LHCN-M2 (cell line): ENCODE measurements around the gene NEDD4L. TPM values are rescaled to one million over a fixed set of nuclear protein-coding genes. Genes with fewer than 3 reads are reported as not detected.
A peak's percentile ranks its signal among the peaks of the same experiment; 100 is the strongest.

ENCODE experiments used
- DNase-seq: peaks from one replicate; pipeline ENCODE4 v3.0.0-alpha.2; 2012; ENCODE audit warnings: low read depth
- total RNA-seq: library from RNA; depleted of rRNA; stranded (reverse); fragments of >200 nt; gene quantifications from 2 replicates; pipeline ENCODE4 v1.2.3, GENCODE V29; 2014

Gene NEDD4L
- total RNA-seq, 1 experiment from 2014 or later: 19.1 TPM

DNA sequence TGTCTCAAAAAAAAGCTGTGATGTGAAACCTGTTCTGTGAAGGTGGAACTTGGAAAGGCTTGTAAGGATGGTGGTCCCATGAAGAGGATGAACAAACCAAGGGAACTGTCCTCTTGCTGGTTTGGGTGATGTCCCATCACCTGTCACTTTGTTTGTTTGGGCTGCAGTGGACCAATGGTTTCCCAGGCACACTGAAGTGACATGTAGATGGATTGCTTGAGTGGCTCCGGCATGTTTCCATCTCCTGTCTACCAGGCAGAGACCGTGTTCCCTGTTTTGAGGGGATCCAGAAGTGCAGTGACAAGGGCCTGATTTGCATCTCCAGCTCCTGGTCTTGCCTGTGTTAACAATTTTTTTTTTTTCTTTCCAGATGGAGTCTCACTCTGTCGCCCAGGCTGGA lies 8.9 kb downstream of the NEDD4L start:
- DNase-seq: no peak

DNA sequence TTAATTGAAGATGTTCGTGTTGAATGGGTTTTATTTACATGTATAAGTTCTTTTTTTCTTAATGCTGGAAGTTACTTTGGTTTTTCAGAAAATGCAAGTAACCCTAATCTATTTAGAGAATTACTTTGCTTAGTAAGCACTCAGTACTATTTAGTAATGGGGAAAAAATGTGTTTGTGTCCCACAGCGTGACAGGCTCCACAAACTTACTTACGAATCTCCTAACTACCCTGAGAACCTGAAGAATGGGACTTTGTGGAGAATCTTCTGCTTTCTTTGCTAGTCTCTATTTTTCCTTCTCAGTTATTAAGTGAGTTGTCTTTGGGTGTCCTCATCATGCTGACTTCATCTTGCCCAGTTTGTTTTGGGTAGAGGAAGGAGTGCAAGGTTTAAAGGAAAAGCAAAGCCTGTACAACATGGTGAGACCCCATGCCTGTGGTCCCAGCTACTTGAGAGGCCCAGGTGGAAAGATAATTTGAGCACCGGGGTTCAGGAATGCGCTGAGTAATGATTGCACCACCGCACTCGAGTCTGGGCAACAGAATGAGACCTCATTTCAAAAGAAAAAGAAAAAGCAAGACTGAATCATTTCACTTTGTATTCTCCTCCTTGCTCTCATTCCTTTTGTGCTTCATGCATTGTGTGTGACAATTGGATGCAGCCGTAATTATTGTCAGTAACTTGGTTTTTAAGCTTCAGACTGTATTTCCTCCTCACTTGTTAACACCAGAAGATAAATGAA lies 10.2 kb downstream of the NEDD4L start:
- DNase-seq: no peak

DNA sequence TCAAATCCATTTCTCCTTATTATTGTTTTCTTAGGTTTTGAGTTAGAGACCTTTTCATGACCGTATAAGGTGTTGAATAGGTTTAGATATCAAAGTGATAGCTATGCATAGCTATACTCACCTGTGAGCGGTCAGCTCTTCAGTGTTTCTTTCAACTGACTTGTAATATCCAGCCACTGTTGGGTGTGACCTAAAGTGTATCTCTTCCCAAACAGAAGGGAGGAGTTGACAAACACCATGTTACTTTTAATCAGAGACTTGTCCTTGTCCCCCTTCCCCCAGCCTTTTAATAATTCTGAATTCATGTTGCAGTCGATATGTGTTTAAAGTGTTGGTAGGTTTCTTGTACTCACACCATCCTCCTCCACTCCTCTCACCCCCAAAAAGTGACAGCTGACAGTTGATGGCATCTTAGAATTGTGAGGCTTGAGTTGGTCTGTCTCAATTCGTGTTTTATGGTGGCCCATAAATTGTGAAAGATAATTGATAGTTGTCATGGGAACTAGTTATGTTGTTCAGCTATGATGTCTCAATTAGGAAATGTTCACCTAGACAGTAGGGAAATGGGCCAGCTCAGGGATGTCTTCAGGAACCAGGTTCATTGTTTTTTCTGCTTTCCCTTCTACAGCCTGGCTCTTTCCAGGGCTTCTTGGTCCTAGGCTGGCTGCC lies 12.0 kb downstream of the NEDD4L start:
- no peak for DNase-seq

DNA sequence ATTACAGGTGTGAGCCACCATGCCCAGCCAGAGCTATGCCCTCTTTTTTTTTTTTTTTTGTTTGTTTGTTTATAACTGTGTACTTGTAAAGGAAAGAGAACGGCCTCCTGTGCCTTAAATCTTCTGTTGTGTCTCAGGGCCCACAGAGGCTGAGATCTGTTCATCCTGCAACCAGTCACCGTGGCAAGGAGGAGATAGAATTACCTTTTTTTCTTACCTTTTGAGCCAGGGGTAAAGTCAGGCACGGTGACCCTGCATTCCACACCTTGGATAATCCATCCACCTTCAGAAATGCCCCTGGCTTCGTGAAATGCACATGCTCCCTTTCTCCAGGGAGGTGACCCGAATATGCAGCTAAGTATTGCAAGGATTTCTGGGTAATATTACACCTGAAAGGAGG lies 12.8 kb downstream of the NEDD4L start:
- DNase-seq: no peak

DNA sequence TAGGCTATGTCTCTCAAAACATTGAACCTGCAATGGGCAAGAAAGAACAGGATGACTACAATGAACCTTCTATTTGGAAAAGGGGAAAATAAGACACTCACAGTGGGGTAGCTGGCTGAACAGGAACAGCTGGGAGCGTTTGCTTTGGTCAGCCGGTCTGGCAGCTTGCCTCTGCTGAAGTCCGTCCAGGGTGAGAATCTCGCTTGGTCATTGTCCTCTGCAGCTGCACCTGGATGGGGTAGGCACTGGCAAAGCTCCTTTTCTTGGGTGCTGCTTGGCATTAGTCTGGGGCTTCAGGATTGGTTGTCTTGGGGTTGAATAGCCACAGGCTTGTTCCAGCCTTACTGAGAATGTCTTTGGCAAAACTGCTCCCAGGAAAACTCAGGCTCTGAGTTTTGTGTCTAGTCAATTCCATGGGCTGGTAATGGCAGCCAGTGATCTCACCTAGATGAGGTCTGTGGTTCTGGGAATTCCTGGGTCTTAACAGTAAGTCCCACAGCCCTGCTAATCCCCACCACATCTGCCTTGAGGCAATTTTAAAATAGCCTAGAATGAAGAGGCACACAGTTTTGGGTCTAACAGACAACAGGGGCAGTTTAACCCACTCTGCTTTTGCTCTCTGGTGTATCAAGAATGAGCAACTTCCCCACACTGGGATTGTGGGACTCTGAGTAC lies 13.4 kb downstream of the NEDD4L start:
- no peak for DNase-seq

DNA sequence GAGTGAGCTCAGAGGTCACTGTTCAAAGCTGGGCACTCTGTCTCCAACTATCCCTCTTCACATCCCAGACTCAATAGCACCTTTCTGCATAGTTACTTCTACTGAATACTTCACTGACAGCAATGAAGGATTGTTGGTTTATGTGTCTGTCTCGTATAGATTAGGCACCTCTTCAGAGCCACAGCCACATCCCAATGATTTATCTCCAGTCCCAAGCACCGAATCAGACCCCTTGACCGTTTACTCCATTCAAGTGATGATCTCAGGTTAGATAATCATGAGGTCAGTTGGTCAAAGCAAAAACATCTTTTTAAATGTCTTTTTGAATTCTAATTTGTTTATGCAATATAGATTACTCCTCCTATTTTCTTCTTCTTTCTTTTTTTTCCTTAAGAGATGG lies 14.7 kb downstream of the NEDD4L start:
- no peak for DNase-seq

DNA sequence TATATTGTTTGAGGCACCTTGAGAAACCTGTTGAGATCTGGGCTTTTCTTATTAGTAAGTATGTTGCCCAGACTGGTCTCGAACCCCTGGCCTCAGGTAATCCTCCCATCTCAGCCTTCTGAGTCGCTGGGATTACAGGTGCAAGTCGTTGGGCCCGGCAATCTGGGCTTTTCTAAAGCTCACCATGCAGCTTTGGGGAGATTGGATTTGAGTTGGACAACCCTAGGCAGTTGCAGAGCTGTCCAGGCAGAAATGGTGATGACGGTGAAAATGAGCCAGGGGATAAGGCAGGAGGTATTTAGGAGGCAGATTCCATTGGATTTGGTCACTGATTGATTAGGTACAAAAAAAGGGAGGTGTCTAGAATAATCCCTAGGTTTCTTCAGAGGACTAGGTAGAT lies 16.2 kb downstream of the NEDD4L start:
- DNase-seq: no peak

DNA sequence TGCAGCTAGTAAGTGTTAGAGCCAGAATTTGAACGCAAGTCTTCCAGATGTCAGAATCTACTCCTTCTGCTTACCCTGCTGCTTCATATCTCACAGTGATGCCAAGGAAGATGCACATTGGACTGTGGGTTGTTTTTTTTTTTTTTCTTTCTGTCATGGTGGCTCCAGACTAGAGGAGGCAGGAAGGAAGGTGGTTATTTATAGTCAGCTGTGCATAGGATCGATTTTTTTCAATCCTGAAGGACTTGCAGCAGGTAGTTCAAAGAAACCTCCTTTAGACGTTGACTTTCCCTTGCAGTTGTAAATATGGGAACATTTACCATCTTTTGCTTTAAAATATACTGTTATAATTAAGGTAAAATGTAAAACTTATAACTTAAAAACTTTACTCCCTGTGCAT lies 17.3 kb downstream of the NEDD4L start:
- DNase-seq: no peak

DNA sequence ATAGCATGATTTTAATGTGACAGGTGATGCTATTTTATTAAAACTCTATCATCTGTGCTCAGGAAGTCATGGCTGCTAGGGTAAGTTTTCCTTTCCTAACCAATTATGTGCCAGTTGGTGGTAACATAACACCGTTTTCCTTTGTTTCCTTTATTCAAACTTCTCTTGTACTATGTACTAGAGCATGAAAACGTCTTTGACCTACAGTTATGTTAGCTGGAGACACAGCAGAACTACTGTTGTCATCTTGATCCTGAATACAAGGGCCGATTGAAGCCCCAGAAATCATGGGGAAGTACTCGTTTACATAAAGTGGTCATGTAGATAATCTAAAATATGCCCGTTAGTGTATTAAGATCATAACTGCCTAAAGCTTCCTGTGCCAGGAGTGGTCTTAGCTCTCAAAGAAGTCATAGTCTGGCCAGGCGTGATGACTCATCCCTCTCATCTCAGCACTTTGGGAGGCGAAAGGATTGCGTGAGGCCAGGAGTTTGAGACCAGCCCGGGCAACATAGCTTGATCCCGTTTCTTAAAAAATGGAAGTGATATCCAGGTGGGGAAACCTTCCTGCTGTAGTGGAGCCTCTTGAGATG lies 20.5 kb downstream of the NEDD4L start:
- no peak for DNase-seq

DNA sequence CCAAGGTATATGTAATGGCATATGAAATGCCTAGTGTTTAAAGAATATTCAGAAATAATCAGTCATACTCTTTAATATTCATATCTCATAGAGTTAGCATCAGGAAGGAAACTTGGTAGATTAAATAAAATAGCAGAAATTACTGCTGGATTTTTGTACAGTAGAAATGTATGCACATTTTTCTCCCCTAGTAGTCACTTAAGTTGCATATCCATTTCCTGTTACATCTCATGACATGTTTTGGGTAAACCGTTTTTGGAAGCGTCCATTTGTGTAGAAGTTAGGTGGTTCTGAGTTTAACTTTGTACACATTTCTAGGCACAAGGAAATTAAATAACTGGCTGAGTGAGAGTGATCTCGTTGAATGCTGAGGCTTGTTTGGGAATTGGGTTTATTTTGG lies 21.9 kb downstream of the NEDD4L start:
- no peak for DNase-seq

DNA sequence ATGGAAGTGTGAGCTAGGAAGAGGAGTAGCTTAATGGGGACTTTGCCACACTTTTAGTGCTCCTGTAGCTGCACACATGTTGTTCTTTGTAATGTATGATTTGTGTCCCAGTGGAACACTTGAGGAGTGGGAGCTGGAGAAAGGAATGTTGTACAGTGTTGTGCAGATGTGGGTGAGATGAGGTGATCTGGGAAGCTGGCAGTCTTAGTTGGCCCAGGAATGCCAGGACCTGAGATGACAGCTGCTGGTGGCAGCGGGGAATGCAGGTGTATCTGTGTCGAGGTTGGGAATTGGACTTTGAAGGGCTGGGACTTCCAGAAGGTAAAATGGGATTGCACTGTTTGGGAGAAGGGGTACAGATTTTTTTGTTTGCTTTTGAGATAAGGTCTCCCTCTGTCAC lies 23.6 kb downstream of the NEDD4L start:
- no peak for DNase-seq

DNA sequence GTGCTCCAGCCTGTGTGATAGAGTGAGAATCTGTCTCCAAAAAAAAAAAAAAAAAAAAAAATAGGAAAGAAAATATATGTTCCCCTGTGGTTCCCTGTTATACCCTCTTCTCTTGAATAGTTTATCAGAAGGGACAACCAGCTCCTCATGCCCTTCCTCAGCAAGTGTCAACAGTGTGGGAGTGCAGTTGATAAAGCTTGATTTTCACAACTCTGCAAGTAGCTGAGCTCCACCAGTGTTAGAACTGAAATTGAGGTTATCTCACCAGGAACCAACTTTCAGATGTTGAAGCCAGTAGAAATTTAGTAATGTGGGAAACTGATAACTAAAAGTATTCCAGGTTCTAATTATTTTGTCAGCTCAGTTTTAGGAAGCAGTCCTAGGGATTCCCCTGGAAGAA lies 25.1 kb downstream of the NEDD4L start:
- no peak for DNase-seq

DNA sequence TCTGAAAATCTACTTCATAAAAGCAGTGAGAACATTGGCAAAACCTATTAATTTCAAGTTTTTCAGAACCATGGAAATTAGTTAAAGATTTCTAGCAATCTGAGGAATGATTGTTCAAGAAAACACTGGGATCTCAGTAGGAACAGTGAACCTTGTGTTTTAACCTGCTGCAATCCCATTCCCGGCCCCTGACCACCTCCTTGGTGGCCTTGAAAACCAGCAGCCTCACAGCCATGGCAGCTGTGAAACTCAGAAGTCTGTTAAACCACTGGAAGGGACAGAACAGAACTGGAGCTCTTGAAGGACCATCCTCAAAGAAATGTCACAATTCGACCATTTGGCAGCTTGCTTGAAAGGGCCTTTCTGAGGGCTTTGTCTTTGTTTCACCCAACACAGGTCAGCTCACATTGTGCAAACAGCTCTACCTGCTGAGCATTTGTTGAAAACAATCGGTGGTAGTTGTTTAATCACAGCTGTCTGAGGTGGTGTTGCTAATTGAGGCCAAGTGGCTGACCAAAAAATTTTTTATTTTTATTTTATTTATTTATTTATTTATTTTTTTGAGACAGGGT lies 25.8 kb downstream of the NEDD4L start:
- DNase-seq: no peak

DNA sequence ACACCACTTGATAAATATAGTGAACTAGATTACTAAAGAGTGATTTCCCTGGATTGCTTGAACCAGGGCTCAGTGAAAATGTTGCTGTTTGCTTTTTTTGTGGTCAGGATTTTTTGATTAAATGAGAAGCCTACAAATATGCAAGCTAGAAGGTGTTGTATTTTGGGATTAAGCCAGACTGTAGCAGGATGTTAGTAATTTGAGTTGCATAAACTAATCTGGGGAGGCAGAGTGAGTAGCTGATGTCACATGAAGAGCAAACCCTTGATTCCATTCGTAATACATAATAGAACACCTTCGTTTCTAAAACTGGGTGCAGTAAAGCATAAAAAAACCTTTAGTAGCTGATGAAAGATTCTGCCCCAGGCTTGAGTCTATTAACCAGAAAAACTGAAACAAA lies 32.0 kb downstream of the NEDD4L start:
- DNase-seq: no peak

DNA sequence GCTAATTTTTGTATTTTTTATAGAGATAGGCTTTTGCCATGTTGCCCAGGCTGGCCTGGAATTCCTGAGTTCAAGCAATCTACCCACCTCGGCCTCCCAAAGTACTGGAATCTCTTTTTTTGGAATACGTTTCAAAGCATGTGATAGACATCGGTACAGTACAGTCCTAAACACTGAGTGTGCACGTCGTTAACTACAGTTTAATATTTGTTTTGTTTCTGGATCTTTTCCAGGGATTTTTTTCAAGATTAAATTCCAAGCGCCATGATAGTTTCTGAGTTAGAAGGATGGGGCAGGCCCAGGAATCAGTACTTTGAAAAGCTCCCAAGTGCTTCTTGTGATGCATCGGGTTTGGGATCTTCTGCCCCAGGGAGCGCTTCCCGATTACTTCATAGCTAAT lies 33.3 kb downstream of the NEDD4L start:
- no peak for DNase-seq

DNA sequence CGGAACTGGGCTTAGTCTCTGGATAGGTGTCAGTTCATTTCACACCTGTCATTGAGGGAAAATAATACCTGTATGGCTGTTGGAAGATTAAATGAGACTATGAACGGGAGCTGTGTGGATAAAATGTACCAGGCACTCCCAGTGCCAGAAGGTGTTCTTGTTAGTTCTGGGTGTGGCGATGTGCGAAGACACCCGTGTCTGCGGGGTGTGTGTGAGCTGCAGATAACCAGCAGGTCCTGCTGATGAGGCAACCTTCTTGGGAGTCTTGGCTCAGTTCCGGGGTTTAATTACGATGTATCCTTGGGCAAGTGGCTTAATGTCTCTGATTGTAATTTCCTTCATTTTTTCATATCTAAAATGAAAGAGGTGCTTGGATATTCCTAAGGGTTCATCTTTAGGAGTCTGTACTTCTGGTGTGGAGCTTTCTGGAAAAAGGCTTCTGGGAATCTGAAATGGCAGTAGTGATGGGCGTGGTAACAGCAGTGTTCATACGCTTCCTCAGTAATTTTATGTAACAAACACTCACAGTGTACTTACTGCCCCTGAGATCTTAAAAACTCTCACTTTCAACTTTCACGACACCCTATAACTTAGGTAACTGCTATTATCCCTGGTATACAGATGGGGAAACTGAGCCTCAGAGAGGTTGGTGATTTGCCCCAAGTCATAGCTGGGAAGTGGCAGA lies 35.0 kb downstream of the NEDD4L start:
- no peak for DNase-seq

DNA sequence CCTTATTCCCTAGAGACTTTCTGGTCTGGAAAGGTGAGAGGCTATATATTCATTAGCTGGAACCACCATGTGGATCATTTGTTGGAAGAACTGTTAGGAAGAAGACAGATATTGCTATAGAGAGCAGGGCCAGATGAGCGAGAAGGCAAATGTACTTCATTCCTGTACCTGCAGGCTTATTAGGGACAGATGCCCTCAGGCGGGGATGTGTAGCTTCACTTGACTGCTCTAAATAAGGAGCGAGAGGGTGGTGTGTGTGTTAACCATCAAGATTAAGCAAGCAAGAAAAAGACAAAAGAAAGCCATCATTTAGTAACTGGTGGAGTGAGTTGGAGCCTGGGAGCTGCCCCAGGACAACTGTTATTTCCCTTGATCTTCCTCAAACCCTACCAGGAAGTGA lies 36.4 kb downstream of the NEDD4L start:
- no peak for DNase-seq

DNA sequence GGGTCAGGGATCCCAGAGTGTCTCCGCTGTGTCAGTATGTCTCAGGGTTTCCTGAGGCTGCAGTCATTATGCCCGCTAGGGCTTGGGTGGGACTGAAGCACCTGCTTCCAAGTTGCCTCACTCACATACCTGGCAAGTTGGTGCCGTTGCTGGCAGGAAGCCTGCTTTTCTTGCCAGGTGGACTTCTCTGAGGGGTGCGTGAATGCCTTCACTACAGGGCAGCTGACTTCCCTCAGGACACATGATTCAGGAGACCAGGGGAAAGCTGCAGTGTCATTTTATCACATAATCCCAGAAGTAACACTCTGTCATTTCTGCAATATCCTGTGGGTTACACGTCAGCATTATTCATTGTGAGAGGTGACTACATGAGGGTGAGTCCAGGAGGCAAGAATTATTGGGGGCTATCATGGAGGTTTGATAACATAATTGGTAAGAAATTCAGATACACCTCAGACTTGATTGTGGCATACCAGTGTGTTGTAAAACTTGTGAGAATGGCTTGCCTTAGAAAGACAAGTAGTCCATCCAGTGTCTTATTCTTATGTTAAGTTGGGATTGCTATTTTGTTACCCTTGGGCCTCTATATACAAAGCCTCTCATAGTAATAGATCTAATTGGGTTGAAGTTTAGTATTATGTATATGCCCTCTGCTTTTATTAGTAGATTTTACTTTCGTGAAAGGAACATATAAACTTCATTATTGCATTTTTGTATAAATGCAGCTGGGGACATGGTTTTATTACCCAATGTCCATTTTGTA lies 44.1 kb downstream of the NEDD4L start:
- peak; percentile 26 for DNase-seq

DNA sequence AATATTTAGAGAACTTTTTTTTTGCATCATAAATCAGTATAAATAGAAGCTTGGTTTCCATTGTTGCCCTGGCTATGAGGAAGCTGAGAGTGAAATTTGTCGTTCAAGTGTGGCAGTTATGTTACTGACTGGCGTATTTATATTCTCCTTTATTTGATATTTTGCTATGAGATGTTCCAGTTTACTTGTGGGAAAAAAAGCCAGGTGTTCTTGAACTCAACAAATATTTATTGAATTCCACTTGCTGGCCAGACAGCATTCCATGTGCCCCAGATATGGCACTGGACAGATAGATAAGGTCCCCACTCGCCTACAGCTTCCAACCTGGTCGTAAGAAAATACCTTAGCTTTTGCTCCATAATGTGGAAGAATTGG lies 44.7 kb downstream of the NEDD4L start:
- no peak for DNase-seq

DNA sequence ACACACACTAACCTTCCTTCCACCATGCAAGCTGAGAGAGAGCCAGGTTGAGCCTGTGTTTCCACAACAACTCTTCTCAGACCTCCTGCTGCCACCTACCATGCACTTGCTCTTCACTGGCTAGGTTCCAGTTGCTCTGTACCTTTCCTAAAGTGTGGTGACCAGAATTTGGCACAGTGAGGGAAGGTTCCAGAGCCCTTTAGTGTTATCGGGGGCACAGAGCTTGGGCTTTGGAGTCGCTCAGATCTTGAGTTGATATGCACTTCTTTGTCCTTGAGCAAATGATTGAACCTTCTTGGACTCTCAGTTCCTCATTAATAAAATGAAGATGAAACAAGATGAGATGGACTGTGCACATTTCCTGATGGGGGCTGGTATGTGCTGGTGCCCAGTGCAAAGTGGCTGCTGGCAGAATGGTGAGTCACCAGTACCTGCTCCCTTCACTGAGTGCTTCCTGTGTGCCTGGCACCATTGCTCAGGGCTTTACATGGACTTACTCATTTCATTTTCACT lies 47.1 kb downstream of the NEDD4L start:
- DNase-seq: no peak
